Stimulated activated CD8-positive, alpha-beta memory T cell treated with anti-CD3 and anti-CD28 coated beads, Interleukin-7, amount 100 ng/mL, for 48 hours (primary cell): Measurements from ENCODE around the gene DLL1.

Experiments
- DNase-seq, 2 donors: peaks; one replicate each; pipeline ENCODE4 v3.0.0-alpha.2; 2020; ENCODE audit warnings: low read depth in 1 of 2; ENCODE audit errors: extremely low read depth in 1 of 2

The DLL1 gene

GRCh38 chr6:170234419-170234818, 56.5 kb downstream of the DLL1 start:
- no peak for DNase-seq

- DNase-seq = no peak
Observed at GRCh38 chr6:170233286-170234205, 57.3 kb downstream of the DLL1 start.
